Hematopoietic multipotent progenitor cell treated with erythropoietin and hydrocortisone succinate and interleukin-3 and kit ligand, for 8 days (in vitro differentiated cells): ENCODE data around the gene FBXL16.

Experiments used
- DNase-seq: peaks from one replicate; pipeline ENCODE4 v3.0.0-alpha.2; 2015

The FBXL16 gene

DNA sequence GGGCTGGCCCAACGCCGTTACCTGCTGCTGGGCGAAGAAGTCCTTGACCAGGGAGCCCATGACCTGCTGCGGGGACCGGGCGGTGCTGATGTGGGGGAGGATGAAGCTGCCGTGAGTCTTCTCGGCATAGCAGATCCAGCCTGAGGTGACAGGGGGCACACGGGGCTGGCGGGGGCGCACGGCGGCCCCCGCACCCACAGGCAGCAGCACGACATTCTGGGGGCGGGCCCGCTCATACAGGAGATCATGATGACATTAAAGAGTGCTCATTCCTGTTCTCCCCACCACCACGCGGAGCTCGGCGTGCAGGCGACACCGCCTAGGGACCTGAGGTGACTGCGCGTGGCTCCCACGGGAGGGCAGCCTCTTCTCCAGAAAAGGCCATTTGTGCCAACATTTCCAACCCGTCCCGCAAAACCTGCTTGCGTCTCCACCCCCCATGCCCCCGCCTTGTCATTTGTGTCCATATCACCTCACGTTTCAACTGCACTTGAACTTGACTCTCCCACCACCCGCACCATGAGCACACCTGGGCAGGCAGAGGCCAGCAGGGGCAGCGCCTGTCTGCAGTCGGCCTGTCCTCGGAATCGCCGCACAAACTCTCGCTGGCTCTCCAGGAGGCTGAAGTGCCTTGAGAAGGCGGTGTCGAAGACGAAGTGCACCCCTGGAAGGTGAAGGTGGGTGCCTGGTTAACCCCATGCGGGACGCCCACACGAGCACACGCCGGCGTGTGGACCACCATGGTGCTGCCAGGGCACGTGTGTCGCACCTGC, 28.8 kb upstream of the FBXL16 start:
- no peak for DNase-seq

GRCh38 chr16:733382-734207, 28.0 kb upstream of the FBXL16 start:
- no peak for DNase-seq

GRCh38 chr16:732936-733335, 27.3 kb upstream of the FBXL16 start:
- DNase-seq, result no peak

GRCh38 chr16:732332-732731, 26.7 kb upstream of the FBXL16 start:
- DNase-seq, result no peak

DNA sequence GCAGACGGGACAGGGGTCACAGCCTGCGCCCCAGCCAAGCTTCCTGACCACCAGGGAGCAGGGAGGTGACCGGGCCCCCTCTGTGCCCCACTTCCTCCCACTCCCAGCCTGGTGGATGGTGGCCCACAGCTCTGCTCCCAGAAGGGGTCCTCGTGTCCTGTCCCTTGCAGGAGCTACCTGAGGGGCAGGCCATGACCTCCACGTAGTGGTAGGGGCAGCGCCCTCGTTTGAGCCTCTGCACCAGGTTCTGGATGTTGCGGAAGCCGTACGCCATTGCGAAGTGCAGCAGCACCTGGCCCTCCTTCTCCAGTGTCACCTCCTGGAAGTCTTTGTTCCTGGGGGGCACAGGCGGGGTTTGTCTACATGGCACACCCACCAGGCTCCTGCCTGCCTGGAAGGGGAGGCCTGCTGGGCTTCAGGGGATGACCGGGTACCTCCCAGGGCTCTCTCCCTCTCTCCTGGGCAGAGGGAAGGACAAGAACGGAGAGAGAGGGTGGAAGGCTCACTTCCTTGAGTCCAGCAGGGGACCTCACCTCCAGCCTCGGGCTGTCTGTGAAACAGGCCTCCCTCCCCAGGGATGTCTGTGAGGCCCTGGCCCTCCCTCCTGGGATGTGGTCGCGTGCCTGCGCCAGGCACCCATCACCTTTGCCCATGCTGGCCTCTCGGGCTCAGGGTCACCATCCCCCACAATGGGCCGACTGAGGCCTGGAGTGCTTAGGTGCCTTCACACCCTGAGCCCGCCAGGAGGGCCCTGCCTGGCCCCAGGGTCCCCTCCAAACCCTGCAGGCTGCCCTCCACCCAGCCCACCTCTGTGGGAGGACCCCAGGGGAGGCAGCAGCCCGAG, 25.3 kb upstream of the FBXL16 start:
- DNase-seq, result no peak

DNA sequence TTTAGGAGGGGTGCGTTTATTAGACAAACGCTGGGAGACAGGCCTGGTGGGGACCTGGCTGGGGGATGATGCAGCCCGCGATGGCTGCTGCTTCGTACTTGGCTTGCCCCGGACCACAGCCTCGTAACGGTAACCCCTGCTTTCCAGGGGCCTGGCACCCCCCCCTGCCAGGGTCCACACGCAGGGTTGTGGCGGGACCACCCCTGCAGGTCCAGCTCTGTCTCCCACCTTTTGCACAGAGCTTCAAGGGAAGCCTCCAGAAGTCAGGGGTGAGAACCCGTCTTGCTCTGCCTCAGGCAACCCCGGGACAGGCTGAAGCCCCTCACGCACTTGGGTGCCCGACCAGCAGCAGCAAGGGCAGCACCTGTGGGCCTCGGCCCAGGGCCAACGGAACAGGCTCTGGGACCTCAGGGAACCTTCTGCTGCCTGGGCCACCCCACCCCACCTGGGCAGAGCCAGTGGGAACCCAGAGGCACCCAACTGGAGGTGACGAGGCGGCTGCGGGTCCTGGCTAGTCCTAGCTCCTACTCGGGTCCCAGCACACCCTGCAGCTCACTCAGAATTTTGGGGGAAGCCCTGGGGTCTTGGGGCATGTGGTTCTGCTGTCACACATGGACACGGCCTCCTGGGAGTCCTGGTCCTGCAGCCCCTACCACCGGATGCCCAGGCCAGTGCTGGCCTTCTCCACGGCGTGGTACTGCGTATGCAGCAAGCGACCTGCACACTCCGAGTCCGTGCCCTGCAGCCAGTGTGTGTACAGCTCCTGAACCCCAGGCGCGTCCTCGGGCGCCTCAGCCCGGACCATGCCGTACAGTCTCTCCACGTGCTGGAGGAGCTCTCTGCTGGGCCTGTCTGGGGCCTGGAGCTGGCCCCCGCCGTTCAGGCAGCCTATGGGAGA, 24.4 kb upstream of the FBXL16 start:
- no peak for DNase-seq

DNA sequence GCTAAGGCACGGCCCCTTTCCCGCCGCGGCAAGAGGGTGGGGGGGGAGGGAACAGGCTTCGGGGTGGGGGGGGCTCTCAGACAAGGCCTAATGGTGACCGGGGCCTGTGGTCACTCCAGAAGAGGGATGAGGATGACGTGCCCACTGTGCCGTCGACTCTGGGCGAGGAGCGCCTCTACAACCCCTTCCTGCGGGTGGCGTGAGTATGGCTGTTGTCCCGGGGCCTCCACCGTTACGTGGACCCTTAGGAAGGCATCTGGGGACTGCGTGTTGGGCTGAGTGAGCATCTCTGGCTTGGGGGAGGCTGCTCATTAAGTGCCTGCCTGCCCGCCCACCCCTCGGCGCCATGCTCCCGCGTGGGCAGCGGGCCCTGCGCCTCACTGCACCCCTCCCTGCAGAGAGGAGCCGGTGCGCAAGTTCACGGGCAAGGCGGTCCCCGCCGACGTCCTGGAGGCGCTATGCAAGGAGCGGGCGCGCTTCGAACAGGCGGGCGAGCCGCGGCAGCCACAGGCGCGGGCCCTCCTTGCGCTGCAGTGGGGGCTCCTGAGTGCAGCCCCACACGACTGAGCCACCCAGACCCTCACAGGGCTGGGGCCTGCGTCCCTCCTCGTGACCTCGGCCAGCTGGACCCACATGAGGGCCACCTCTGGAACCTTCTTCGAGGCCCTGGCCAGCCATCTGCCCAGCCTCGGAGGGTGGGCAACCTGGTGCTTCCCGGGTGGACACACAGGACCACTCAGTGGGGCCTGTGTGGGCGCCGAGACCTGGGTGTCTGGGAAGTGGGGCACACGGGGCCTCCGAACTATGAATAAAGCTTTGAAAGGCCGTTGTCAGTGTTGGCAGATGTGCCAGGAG, 23.5 kb upstream of the FBXL16 start:
- no peak for DNase-seq

DNA sequence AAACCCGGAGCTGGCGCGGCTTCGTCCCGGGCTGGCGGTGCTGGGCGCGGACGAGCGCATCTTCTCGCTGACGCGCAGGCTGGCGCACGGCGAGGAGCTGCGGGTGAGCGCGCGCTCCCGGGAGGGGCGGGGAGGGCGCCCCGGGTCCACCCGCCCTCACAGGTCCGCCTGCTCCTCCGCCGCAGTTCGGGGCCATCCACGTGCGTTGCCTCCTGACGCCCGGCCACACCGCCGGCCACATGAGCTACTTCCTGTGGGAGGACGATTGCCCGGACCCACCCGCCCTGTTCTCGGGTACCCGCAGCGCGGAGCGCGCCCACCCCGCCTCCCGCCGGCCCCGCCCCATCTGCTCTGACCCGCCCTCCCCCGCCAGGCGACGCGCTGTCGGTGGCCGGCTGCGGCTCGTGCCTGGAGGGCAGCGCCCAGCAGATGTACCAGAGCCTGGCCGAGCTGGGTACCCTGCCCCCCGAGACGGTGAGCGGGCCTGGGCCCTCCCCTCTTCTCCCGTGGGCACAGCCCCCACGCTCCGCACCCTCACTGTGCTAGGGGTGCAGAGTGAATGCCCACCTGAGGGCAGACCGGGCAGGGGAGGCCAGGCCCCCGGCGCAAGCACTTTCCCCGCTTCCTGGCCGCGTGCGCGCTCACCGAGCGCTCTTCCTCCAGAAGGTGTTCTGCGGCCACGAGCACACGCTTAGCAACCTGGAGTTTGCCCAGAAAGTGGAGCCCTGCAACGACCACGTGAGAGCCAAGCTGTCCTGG, 22.7 kb upstream of the FBXL16 start:
- peak; percentile 88 for DNase-seq

DNA sequence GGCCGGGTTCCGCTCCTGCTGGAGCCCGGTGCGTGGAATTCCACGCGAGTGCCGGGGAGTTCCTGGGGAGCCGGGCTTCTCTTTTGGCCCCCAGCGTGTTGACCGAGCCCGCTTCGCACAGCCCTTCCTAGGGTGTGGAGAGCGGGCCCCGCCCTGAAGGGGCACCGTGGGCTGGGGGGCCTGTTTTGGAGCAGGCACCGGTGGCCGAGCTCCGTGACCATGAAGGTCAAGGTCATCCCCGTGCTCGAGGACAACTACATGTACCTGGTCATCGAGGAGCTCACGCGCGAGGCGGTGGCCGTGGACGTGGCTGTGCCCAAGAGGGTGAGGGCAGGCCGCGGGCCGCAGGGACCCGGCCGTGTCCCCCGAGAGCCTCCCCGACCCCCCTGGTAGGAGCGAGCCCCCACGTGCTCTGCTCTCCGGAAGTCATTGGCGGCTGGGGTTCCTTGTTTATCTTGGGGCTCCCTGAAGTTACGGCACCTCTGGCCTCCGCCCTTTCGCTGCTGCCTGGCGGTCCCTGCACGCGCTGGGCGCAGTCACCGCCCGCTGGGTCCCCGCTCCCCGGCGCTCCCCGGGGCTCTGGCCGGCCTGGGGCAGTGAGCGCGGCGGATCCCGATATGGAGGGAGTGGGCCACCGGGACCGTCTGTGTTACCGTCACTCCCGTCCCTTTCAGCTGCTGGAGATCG, 21.8 kb upstream of the FBXL16 start:
- peak; percentile 76 for DNase-seq

DNA sequence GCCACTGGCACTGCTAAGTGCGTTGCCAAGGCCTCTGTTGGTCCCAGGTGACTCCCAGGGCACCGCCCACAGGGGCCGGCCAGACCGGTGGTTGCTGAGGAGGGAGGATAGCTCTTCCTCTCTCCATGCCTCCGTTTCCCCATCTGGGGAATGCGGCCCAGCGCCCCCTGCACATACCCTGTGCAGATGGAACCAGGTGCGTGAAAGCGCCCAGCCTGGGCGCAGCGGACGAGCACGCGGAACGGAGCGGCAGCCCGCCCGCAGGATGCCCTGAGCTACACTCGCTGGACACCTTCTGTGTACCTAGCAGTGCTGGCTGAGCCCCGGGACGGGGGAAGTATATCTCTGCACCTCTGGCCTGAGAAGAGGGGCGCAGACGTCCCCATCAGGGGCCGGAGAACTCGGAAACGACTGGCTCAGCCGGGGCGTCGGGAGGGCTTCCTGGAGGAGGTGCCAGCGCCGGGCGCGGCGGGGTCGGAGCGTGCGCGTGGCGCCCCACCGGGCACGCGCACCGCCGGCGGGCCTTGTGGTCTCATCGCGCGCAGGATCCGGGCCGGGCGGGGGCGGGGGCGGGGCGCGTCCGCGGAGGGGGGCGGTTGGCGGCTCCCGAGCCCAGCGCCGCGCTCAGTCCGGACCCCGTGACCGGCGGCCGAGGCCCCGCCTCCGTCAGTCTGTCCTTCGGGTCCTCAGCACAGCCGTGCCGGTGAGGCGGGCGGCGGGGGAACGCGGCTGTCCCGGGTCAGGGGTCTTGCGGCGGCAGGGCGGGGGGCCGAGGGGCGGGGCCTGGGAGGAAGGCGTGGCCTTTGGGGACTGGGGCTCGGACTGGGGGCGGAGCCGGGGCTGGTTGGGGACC, 21.1 kb upstream of the FBXL16 start, which contains the start of the genes CCDC78 and HAGHL:
TSS of gene CCDC78 (minus strand) at position 6 of the 853 bp plus-strand sequence. CDS start 76 bp downstream, outside the sequence.
TSS of gene HAGHL (plus strand) at position 669 of the 853 bp plus-strand sequence. CDS start 404 bp downstream, outside the sequence.
- DNase-seq, result peak; percentile 68

DNA sequence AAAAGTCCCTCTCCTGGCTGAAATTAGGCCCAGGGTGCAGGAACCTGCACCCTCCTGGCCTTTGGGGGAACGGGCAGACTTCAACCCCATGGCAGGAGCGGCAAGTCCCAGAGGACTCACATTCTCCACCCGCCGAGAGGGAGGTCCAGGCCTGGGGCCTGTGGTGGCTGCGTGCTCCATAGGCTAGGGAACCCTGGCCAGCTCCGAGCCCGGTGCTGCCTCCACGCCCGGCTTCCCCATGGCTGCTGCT, 20.5 kb upstream of the FBXL16 start:
- no peak for DNase-seq

DNA sequence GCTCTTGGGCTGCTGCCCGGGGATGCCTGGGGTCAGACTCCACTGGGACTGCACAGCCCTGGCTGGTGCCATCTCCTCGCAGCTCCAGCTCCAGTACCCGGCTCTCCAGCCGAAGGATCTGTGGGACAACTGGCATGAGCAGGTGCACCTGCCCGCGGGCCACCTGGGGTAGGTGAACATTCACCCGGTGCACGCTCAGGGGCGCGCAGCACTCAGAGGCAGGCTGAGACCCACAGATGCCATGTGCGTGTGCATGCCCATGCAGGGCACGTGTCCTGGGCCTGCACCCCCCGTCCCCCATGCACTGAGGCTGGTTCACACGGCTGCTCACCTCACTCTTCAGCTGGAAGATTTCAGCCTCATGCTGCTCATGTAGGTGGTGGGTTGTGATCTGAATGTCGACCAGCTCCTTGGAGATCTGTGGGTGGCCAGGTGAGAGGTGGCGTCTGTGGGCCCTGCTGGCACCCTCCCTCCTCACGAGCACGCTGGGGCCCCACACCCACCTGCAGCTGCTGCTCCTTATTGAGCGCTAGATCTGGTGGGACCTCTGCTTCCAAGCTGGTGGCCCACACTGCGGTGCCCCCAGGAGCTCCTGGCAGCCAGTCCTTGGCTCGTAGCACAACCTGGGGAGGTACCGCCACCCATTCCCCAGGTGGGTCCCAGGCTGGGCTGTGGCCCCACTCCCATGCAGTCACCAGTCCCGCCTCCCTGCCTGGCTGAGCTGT, 20.0 kb upstream of the FBXL16 start:
- DNase-seq, result no peak

DNA sequence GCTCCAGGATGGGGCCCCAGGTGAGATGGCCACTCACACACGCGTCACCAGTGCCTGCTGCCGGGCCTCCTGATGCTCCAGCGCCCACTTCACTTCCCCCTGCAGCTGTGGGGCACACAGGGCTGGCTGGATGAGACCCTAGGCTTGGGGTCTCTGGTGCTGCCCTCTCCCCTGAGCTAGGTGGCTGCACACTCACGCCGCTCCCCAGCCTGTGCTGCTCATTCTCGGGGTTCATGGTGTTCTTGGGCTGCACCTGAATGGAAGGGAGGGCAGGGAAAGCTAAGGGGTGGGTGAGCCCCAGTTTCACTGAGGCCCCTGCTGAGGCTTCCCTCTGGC, 19.4 kb upstream of the FBXL16 start:
- no peak for DNase-seq

DNA sequence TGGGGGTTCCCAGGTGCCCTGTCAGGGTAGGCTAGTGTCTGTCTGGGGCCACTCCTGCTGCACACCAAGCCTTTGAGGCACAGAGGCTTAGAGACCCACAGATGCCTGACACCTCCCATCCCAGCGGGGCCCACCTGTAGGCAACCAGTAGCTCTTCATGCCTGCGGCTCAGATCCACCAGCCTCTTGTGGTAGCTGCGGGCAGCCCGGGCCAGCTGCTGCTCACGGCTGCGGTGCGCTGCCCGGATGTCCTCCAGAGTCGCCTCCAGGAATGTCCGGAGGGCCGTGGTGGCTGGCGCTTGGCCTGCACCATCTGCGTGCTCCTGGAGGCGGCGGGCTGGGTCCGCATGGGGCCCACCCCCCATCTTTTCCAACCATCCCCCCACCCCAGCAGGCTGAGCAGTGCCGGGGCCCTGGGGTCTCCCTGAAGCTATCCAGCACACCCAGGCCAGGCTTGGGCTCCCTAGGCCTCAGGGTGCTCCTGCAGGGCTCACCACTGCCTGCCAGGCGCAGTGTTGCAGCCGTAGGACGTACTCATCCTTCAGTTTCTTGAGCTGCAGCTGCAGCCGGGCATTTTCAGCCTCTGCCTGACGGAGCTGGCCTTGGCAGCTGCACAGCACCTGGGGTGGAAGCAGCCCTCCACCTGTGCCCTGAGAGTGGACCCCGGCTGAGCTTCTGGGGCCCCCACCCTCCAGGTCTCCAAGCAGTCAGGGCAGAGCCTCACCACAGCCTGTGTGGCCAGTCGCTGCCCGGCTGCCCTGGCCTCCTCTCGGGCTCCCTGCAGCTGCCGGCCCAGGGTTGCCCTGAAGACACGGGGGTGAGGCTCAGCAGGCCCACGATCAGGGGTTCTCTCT, 18.8 kb upstream of the FBXL16 start:
- no peak for DNase-seq

DNA sequence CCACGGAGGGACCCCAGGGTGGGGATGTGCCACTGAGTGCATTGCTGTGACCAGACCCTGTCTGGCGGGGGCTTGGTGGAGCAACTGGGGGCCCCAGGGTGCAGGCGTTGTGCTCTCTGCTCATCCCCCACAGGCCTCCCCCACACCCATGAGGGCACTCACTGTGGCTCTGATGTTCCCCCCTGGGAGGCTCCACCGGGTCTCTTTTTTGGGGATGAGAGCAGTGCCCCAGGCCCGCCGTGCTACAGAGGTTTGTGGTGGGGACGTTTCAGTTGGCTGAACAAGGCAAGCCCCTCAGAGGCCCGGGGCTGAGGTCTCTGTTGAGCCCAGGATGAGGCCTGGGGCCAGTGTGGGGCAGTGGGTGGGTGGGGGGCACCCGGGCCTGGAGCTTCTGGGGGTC, 18.1 kb upstream of the FBXL16 start:
- no peak for DNase-seq

GRCh38 chr16:722835-723633, 17.4 kb upstream of the FBXL16 start:
- DNase-seq, result no peak
